ENCODE data around the gene DDX50.
"Not testable (repeated sequence)": the region's sequence is repeated elsewhere in the genome, so short reads cannot be mapped to it uniquely, and the experiment has no call there.

The DDX50 gene

GRCh38 chr10:68959695-68960527 lies 58.8 kb downstream of the DDX50 start:
- no peak for TF ChIP-seq SP1 (IDR thresholded peaks at IDR 0.05)
- TF ChIP-seq L3MBTL2 (conservative IDR thresholded peaks at IDR 0.05), result no peak
- TF ChIP-seq NFRKB (IDR thresholded peaks at IDR 0.05), result no peak
- TF ChIP-seq TARDBP (IDR thresholded peaks at IDR 0.05), result no peak
- DNase-seq (ENCODE audit: extremely low spot score), result no peak
- POLR2A ChIA-PET, result no interaction called here
- CTCF ChIA-PET, result no interaction called here

- no peak for TF ChIP-seq LEF1 (IDR thresholded peaks at IDR 0.05; ENCODE audit: borderline replicate concordance)
- TF ChIP-seq BHLHE40 (IDR thresholded peaks at IDR 0.05; ENCODE audit: borderline replicate concordance), result no peak
- TF ChIP-seq SUZ12 (IDR thresholded peaks at IDR 0.05), result no peak
- TF ChIP-seq FOXK2 (IDR thresholded peaks at IDR 0.05), result no peak
- no peak for TF ChIP-seq ZNF384 (IDR thresholded peaks at IDR 0.05)
- TF ChIP-seq TARDBP (IDR thresholded peaks at IDR 0.05), result no peak
- no peak for TF ChIP-seq PKNOX1 (IDR thresholded peaks at IDR 0.05)
- CTCF ChIA-PET, result no interaction called here
- POLR2A ChIA-PET, result no interaction called here
- DNase-seq (ENCODE audit: extremely low spot score), result no peak
Measured at GRCh38 chr10:68963151-68963550, 62.0 kb downstream of the DDX50 start.

GRCh38 chr10:68973975-68974374 lies 72.9 kb downstream of the DDX50 start:
- ChIA-PET CTCF (no interaction called here), POLR2A (no interaction called here)
- TF ChIP-seq CTBP1 (IDR thresholded peaks at IDR 0.05; ENCODE audit: borderline replicate concordance), result no peak
- TF ChIP-seq FOXK2 (IDR thresholded peaks at IDR 0.05), result no peak
- TF ChIP-seq L3MBTL2 (conservative IDR thresholded peaks at IDR 0.05), result no peak
- no peak for TF ChIP-seq SP1 (IDR thresholded peaks at IDR 0.05)
- no peak for DNase-seq (ENCODE audit: extremely low spot score)

GRCh38 chr10:68975936-68976473 lies 74.9 kb downstream of the DDX50 start:
- CTCF ChIA-PET, result interaction anchor here (0.7 kb wide), 1 partner anchor 357 kb away, joined by 3 read pairs; no protein-coding TSS in a partner anchor
- POLR2A ChIA-PET; DNase-seq (ENCODE audit: extremely low spot score): not testable (repeated sequence)

GRCh38 chr10:68979738-68980137 lies 78.6 kb downstream of the DDX50 start:
- CTCF ChIA-PET; DNase-seq (ENCODE audit: extremely low spot score): not testable (repeated sequence)
- POLR2A ChIA-PET, result interaction anchor here (0.6 kb wide), 1 partner anchor 24 kb away, joined by 3 read pairs; no protein-coding TSS in a partner anchor

GRCh38 chr10:68981074-68981473 lies 80.0 kb downstream of the DDX50 start:
- no peak for TF ChIP-seq SP1 (IDR thresholded peaks at IDR 0.05)
- no peak for TF ChIP-seq FOXM1 (IDR thresholded peaks at IDR 0.05; ENCODE audit: borderline replicate concordance)
- no peak for TF ChIP-seq PKNOX1 (IDR thresholded peaks at IDR 0.05)
- no peak for TF ChIP-seq LEF1 (IDR thresholded peaks at IDR 0.05; ENCODE audit: borderline replicate concordance)
- no peak for TF ChIP-seq L3MBTL2 (conservative IDR thresholded peaks at IDR 0.05)
- no peak for TF ChIP-seq CTBP1 (IDR thresholded peaks at IDR 0.05; ENCODE audit: borderline replicate concordance)
- TF ChIP-seq TARDBP (IDR thresholded peaks at IDR 0.05), result no peak
- ChIA-PET POLR2A (interaction anchor here (1.2 kb wide), 1 partner anchor 25 kb away, joined by 5 read pairs; the partner anchor contains the start of gene DDX21), CTCF (interaction anchor here (0.7 kb wide), 1 partner anchor 67 kb away, joined by 3 read pairs; no protein-coding TSS in a partner anchor)
- no peak for DNase-seq (ENCODE audit: extremely low spot score)

GRCh38 chr10:68982389-68982788 lies 81.3 kb downstream of the DDX50 start:
- DNase-seq (ENCODE audit: extremely low spot score), result no peak
- CTCF ChIA-PET, result no interaction called here
- TF ChIP-seq FOXM1 (IDR thresholded peaks at IDR 0.05; ENCODE audit: borderline replicate concordance), result no peak
- no peak for TF ChIP-seq LEF1 (IDR thresholded peaks at IDR 0.05; ENCODE audit: borderline replicate concordance)
- no peak for TF ChIP-seq SP1 (IDR thresholded peaks at IDR 0.05)
- no peak for TF ChIP-seq ARNT (IDR thresholded peaks at IDR 0.05)
- TF ChIP-seq L3MBTL2 (conservative IDR thresholded peaks at IDR 0.05), result no peak
- no peak for TF ChIP-seq HDGF (IDR thresholded peaks at IDR 0.05; ENCODE audit: borderline replicate concordance)
- POLR2A ChIA-PET, result interaction anchor here (1.6 kb wide), 1 partner anchor 15 kb away, joined by 3 read pairs; no protein-coding TSS in a partner anchor

GRCh38 chr10:68987611-68988010 lies 86.5 kb downstream of the DDX50 start:
- TF ChIP-seq HDGF (IDR thresholded peaks at IDR 0.05; ENCODE audit: borderline replicate concordance) (no peak), SUZ12 (IDR thresholded peaks at IDR 0.05) (no peak), FOXM1 (IDR thresholded peaks at IDR 0.05; ENCODE audit: borderline replicate concordance) (no peak), FOXK2 (IDR thresholded peaks at IDR 0.05) (no peak), ARNT (IDR thresholded peaks at IDR 0.05) (no peak), ZNF384 (IDR thresholded peaks at IDR 0.05) (no peak), FOXA1 (IDR thresholded peaks at IDR 0.05) (no peak), NFRKB (IDR thresholded peaks at IDR 0.05) (no peak)
- DNase-seq (ENCODE audit: extremely low spot score), result no peak
- ChIA-PET CTCF (no interaction called here), POLR2A (interaction anchor here (1.6 kb wide), 1 partner anchor 32 kb away, joined by 8 read pairs; the partner anchor contains the start of gene DDX21)

All from HEK293T (cell line).